CD4-positive, alpha-beta memory T cell (primary cell): ENCODE data around the gene LRRFIP2. TPM values are rescaled to one million over a fixed set of nuclear protein-coding genes. Genes with fewer than 3 reads are reported as not detected.

ENCODE experiments used
- CTCF ChIA-PET: fragments of 350-600 bp; sonication (Branson Sonifier 250); formaldehyde crosslinking; loops from one replicate; lab custom pipeline; 2021; ENCODE audit warnings: inconsistent platforms; ENCODE audit not compliant: partially characterized antibody; lab: Charles Lee
- POLR2A ChIA-PET: fragments of 350-600 bp; sonication (Branson Sonifier 250); formaldehyde crosslinking; loops from one replicate; lab custom pipeline; 2021; ENCODE audit not compliant: partially characterized antibody; lab: Charles Lee
- DNase-seq, 5 donors: peaks; one replicate each; pipeline versions ENCODE4 v3.0.0 to v3.0.0-alpha.2; 2020 to 2022; ENCODE audit warnings: mixed read lengths in 1 of 5
- H3K27ac ChIP-seq: one replicate; pipeline ENCODE4 v1.7.0; 2013; ENCODE audit warnings: low read depth, low read length
- H3K27me3 ChIP-seq: 2 replicates; pipeline ENCODE4 v1.7.0; 2013; ENCODE audit warnings: mild to moderate bottlenecking, low read length, moderate library complexity; ENCODE audit not compliant: insufficient read depth
- H3K36me3 ChIP-seq: 2 replicates; pipeline ENCODE4 v1.7.0; 2013; ENCODE audit warnings: mild to moderate bottlenecking, low read length, moderate library complexity; ENCODE audit not compliant: insufficient read depth
- H3K4me1 ChIP-seq: 2 replicates; pipeline ENCODE4 v1.7.0; 2013; ENCODE audit warnings: mild to moderate bottlenecking, low read length, moderate library complexity; ENCODE audit not compliant: insufficient read depth
- H3K4me3 ChIP-seq, 2 donors: one replicate each; pipeline ENCODE4 v1.7.0; 2013; ENCODE audit warnings: low read length in 2 of 2, mild to moderate bottlenecking in 1 of 2
- H3K9me3 ChIP-seq, 2 donors: one replicate each; pipeline ENCODE4 v1.7.0; 2013; ENCODE audit warnings: low read length in 2 of 2, control low read depth in 1 of 2; ENCODE audit not compliant: control insufficient read depth in 1 of 2
- H3K27ac Mint-ChIP-seq, 7 donors: one replicate each; pipeline ENCODE4 v1.8.0; 2020 to 2021; ENCODE audit warnings: mixed read lengths in 7 of 7, mild to moderate bottlenecking in 6 of 7, inconsistent platforms in 3 of 7, moderate library complexity in 3 of 7
- H3K27me3 Mint-ChIP-seq, 2 donors: one replicate each; pipeline ENCODE4 v1.8.0; 2020 to 2021; ENCODE audit warnings: mixed read lengths in 2 of 2
- H3K36me3 Mint-ChIP-seq, 2 donors: one replicate each; pipeline ENCODE4 v1.8.0; 2020 to 2021; ENCODE audit warnings: mixed read lengths in 2 of 2, inconsistent platforms in 1 of 2, mild to moderate bottlenecking in 1 of 2
- H3K4me1 Mint-ChIP-seq, 4 donors: one replicate each; pipeline ENCODE4 v1.8.0; 2020 to 2021; ENCODE audit warnings: mixed read lengths in 4 of 4, mild to moderate bottlenecking in 1 of 4
- H3K4me3 Mint-ChIP-seq, 8 donors: one replicate each; pipeline ENCODE4 v1.8.0; 2020 to 2021; ENCODE audit warnings: mixed read lengths in 8 of 8, mild to moderate bottlenecking in 7 of 8, moderate library complexity in 6 of 8, inconsistent platforms in 3 of 8
- H3K9me3 Mint-ChIP-seq, 8 donors: one replicate each; pipeline ENCODE4 v1.8.0; 2020 to 2021; ENCODE audit warnings: mixed read lengths in 8 of 8, mild to moderate bottlenecking in 5 of 8, inconsistent platforms in 3 of 8, moderate library complexity in 1 of 8
- intact Hi-C: fragments of 100-400 bp; cut with micrococcal nuclease; formaldehyde crosslinking; loops from one replicate; pipeline ENCODE4 v1.15.1; 2023
- polyA plus RNA-seq, 2 donors: library from polyadenylated mRNA; unstranded; fragments of 300-500 nt; fragmentation: Illumina TruSeq; gene quantifications; one replicate each; pipeline ENCODE4 v1.2.3, GENCODE V29; 2021
- total RNA-seq, 2 experiments: library from RNA; stranded (reverse); gene quantifications; one replicate each; pipeline ENCODE4 v1.2.3, GENCODE V29; 2021

LRRFIP2 gene
- total and polyA plus RNA-seq, 4 experiments from 2014 or later: 8.2 to 29.6 (median 22.0) TPM

GRCh38 chr3:37025561-37026335, 148.6 kb downstream of the LRRFIP2 start:
- Mint-ChIP-seq H3K9me3 (peaks cover 0 to 2% (median 0%) of the 10 kb centered on the region in 8 donors), H3K36me3 (peaks cover 58 to 86% of the 10 kb centered on the region in 2 donors), H3K27me3 (no peaks in the 10 kb centered on the region), H3K4me1 (peaks cover 2 to 7% (median 4%) of the 10 kb centered on the region in 4 donors), H3K4me3 (no peak overlapping the region), H3K27ac (peak overlapping the region in 3 of 7 donors; percentile 25 to 57 (median 30))
- CTCF ChIA-PET: interaction anchor here (1.0 to 2.7 kb wide), 6 partner anchors 9 to 231 kb away, joined by 3 to 28 read pairs (median 4); no protein-coding TSS in a partner anchor
- intact Hi-C loops: no loop called here
- H3K27me3 ChIP-seq: no peaks in the 10 kb centered on the region
- POLR2A ChIA-PET: no interaction called here
- no peaks in the 10 kb centered on the region for H3K4me1 ChIP-seq
- DNase-seq: no peak
- peaks cover 41% of the 10 kb centered on the region for H3K36me3 ChIP-seq
- H3K27ac ChIP-seq: no peak overlapping the region
- H3K4me3 ChIP-seq: no peak overlapping the region
- H3K9me3 ChIP-seq: no peaks in the 10 kb centered on the region

GRCh38 chr3:37024820-37025405, 149.5 kb downstream of the LRRFIP2 start:
- Histone ChIP-seq H3K4me1 (no peaks in the 10 kb centered on the region), H3K9me3 (no peaks in the 10 kb centered on the region), H3K27me3 (no peaks in the 10 kb centered on the region), H3K27ac (no peak overlapping the region), H3K36me3 (peaks cover 47% of the 10 kb centered on the region), H3K4me3 (no peak overlapping the region)
- CTCF ChIA-PET: interaction anchor here (0.7 to 2.7 kb wide), 9 partner anchors 10 to 231 kb away, joined by 3 to 28 read pairs (median 3); no protein-coding TSS in a partner anchor
- intact Hi-C loops: loop anchor here (1.0 kb wide), 1 partner anchor 188 kb away; no protein-coding TSS in a partner anchor
- peaks cover 63 to 88% of the 10 kb centered on the region in 2 donors for H3K36me3 Mint-ChIP-seq
- no peak overlapping the region for H3K4me3 Mint-ChIP-seq
- H3K27ac Mint-ChIP-seq: peak overlapping the region in 1 of 7 donors; percentile 3
- H3K9me3 Mint-ChIP-seq: peaks cover 0 to 2% (median 0%) of the 10 kb centered on the region in 8 donors
- DNase-seq: no peak
- no peaks in the 10 kb centered on the region for H3K27me3 Mint-ChIP-seq
- POLR2A ChIA-PET: no interaction called here
- H3K4me1 Mint-ChIP-seq: peaks cover 2 to 7% (median 4%) of the 10 kb centered on the region in 4 donors

- Mint-ChIP-seq H3K9me3 (peaks cover 0 to 2% (median 0%) of the 10 kb centered on the region in 8 donors), H3K36me3 (peaks cover 67 to 89% of the 10 kb centered on the region in 2 donors), H3K4me3 (no peak overlapping the region), H3K27me3 (no peaks in the 10 kb centered on the region), H3K27ac (no peak overlapping the region), H3K4me1 (peaks cover 2 to 7% (median 4%) of the 10 kb centered on the region in 4 donors)
- intact Hi-C loops: loop anchor here (1.0 kb wide), 1 partner anchor 189 kb away; no protein-coding TSS in a partner anchor
- no peak overlapping the region for H3K27ac ChIP-seq
- ChIA-PET POLR2A (no interaction called here), CTCF (interaction anchor here (0.7 to 2.7 kb wide), 8 partner anchors 11 to 198 kb away, joined by 3 to 28 read pairs (median 4); no protein-coding TSS in a partner anchor)
- no peaks in the 10 kb centered on the region for H3K9me3 ChIP-seq
- no peaks in the 10 kb centered on the region for H3K27me3 ChIP-seq
- no peaks in the 10 kb centered on the region for H3K4me1 ChIP-seq
- peaks cover 50% of the 10 kb centered on the region for H3K36me3 ChIP-seq
- peak in 4 of 5 donors; percentile 1 to 19 (median 6) for DNase-seq
- H3K4me3 ChIP-seq: no peak overlapping the region
Measured at GRCh38 chr3:37024092-37024491, 150.3 kb downstream of the LRRFIP2 start.

GRCh38 chr3:37017683-37018082, 156.7 kb downstream of the LRRFIP2 start:
- peaks cover 2 to 7% (median 4%) of the 10 kb centered on the region in 4 donors for H3K4me1 Mint-ChIP-seq
- H3K36me3 Mint-ChIP-seq: peaks cover 65 to 82% of the 10 kb centered on the region in 2 donors
- Histone ChIP-seq H3K27ac (no peak overlapping the region), H3K36me3 (peaks cover 45% of the 10 kb centered on the region), H3K9me3 (no peaks in the 10 kb centered on the region), H3K4me1 (no peaks in the 10 kb centered on the region), H3K4me3 (no peak overlapping the region), H3K27me3 (no peaks in the 10 kb centered on the region)
- intact Hi-C loops: no loop called here
- no peak for DNase-seq
- H3K4me3 Mint-ChIP-seq: no peak overlapping the region
- ChIA-PET CTCF (no interaction called here), POLR2A (no interaction called here)
- H3K9me3 Mint-ChIP-seq: no peaks in the 10 kb centered on the region
- H3K27ac Mint-ChIP-seq: peak overlapping the region in 1 of 7 donors; percentile 73
- H3K27me3 Mint-ChIP-seq: no peaks in the 10 kb centered on the region

- CTCF ChIA-PET: no interaction called here
Measured at GRCh38 chr3:37016903-37017302, 157.5 kb downstream of the LRRFIP2 start.

GRCh38 chr3:37015642-37016041, 158.7 kb downstream of the LRRFIP2 start:
- no peak for DNase-seq
- CTCF ChIA-PET: no interaction called here
- intact Hi-C loops: no loop called here
- H3K4me3 Mint-ChIP-seq: no peak overlapping the region
- POLR2A ChIA-PET: no interaction called here
- Histone ChIP-seq H3K4me3 (no peak overlapping the region), H3K27me3 (no peaks in the 10 kb centered on the region), H3K9me3 (no peaks in the 10 kb centered on the region), H3K27ac (no peak overlapping the region), H3K4me1 (no peaks in the 10 kb centered on the region), H3K36me3 (peaks cover 34% of the 10 kb centered on the region)
- no peaks in the 10 kb centered on the region for H3K27me3 Mint-ChIP-seq
- no peak overlapping the region for H3K27ac Mint-ChIP-seq
- peaks cover 0 to 2% (median 0%) of the 10 kb centered on the region in 4 donors for H3K4me1 Mint-ChIP-seq
- H3K9me3 Mint-ChIP-seq: no peaks in the 10 kb centered on the region
- H3K36me3 Mint-ChIP-seq: peaks cover 62 to 79% of the 10 kb centered on the region in 2 donors

More at GRCh38 chr3:37016903-37017302, 157.5 kb downstream of the LRRFIP2 start:
- Mint-ChIP-seq H3K9me3 (no peaks in the 10 kb centered on the region), H3K4me3 (no peak overlapping the region), H3K4me1 (peaks cover 0 to 7% (median 3%) of the 10 kb centered on the region in 4 donors), H3K27ac (peak overlapping the region in 1 of 7 donors; percentile 27), H3K36me3 (peaks cover 65 to 82% of the 10 kb centered on the region in 2 donors), H3K27me3 (no peaks in the 10 kb centered on the region)
- Histone ChIP-seq H3K9me3 (no peaks in the 10 kb centered on the region), H3K36me3 (peaks cover 46% of the 10 kb centered on the region), H3K4me1 (no peaks in the 10 kb centered on the region), H3K4me3 (no peak overlapping the region), H3K27me3 (no peaks in the 10 kb centered on the region), H3K27ac (no peak overlapping the region)
- no peak for DNase-seq
- intact Hi-C loops: no loop called here
- POLR2A ChIA-PET: no interaction called here

GRCh38 chr3:37014620-37015019, 159.8 kb downstream of the LRRFIP2 start:
- H3K36me3 Mint-ChIP-seq: peaks cover 56 to 70% of the 10 kb centered on the region in 2 donors
- CTCF ChIA-PET: no interaction called here

More at GRCh38 chr3:37014620-37015019, 159.8 kb downstream of the LRRFIP2 start:
- no peaks in the 10 kb centered on the region for H3K4me1 ChIP-seq
- Mint-ChIP-seq H3K27ac (no peak overlapping the region), H3K27me3 (no peaks in the 10 kb centered on the region), H3K9me3 (no peaks in the 10 kb centered on the region), H3K4me1 (peaks cover 0 to 2% (median 0%) of the 10 kb centered on the region in 4 donors), H3K4me3 (no peak overlapping the region)
- H3K27ac ChIP-seq: no peak overlapping the region
- no peaks in the 10 kb centered on the region for H3K27me3 ChIP-seq
- no peak overlapping the region for H3K4me3 ChIP-seq
- peaks cover 27% of the 10 kb centered on the region for H3K36me3 ChIP-seq
- POLR2A ChIA-PET: no interaction called here
- DNase-seq: no peak
- H3K9me3 ChIP-seq: no peaks in the 10 kb centered on the region
- intact Hi-C loops: no loop called here
